GM23338 (cell line): ENCODE measurements around the gene SLC25A34.

Experiments
- CREB1 ChIP-seq: fragments of 250-450 bp; sonication (Bioruptor Pico); IDR thresholded peaks from 2 replicates; pipeline ENCODE4 v1.5.0; 2020; ENCODE audit warnings: low read depth, mild to moderate bottlenecking, moderate library complexity
- CTCF ChIP-seq, 2 experiments: fragments of 200-600 bp in 1 of 2; sonication (generic) in 1 of 2; conservative IDR thresholded peaks; 2 replicates each; pipeline versions ENCODE4 v1.5.1 to v1.6.1; 2016 to 2017; ENCODE audit warnings: antibody characterized with exemption in 2 of 2, low read depth in 2 of 2, mild to moderate bottlenecking in 2 of 2, moderate library complexity in 1 of 2
- ETS1 ChIP-seq: IDR thresholded peaks from 2 replicates; pipeline ENCODE4 v1.6.1; 2016; ENCODE audit warnings: antibody characterized with exemption
- EZH2 ChIP-seq: fragments of 200-600 bp; sonication (generic); IDR thresholded peaks from one replicate; pipeline ENCODE4 v1.8.0; 2017; ENCODE audit warnings: antibody characterized with exemption, mild to moderate bottlenecking, low read depth; ENCODE audit not compliant: unreplicated experiment
- EZH2phosphoT487 ChIP-seq: fragments of 200-600 bp; sonication (generic); IDR thresholded peaks from one replicate; pipeline ENCODE4 v1.8.1; 2018; ENCODE audit warnings: antibody characterized with exemption; ENCODE audit not compliant: unreplicated experiment
- JUNB ChIP-seq: IDR thresholded peaks from one replicate; pipeline ENCODE4 v1.6.1; 2016; ENCODE audit warnings: antibody characterized with exemption; ENCODE audit not compliant: unreplicated experiment
- NANOG ChIP-seq: IDR thresholded peaks from 2 replicates; pipeline ENCODE4 v1.6.1; 2016; ENCODE audit warnings: antibody characterized with exemption, borderline replicate concordance
- POLR2AphosphoS5 ChIP-seq: IDR thresholded peaks from 2 replicates; pipeline ENCODE4 v1.6.1; 2016; ENCODE audit warnings: antibody characterized with exemption, low read depth
- REST ChIP-seq: IDR thresholded peaks from one replicate; pipeline ENCODE4 v1.6.1; 2018; ENCODE audit warnings: antibody characterized with exemption; ENCODE audit not compliant: unreplicated experiment
- STAT1 ChIP-seq: IDR thresholded peaks from one replicate; pipeline ENCODE4 v1.6.1; 2016; ENCODE audit warnings: antibody characterized with exemption; ENCODE audit not compliant: unreplicated experiment
- ZNF114 ChIP-seq: fragments of 250-450 bp; sonication (Bioruptor Pico); IDR thresholded peaks from 2 replicates; pipeline ENCODE4 v1.5.0; 2020; ENCODE audit warnings: mild to moderate bottlenecking, moderate library complexity
- ZNF331 ChIP-seq: fragments of 250-450 bp; sonication (Bioruptor Pico); IDR thresholded peaks from 2 replicates; pipeline ENCODE4 v1.5.0; 2020; ENCODE audit warnings: low read depth, mild to moderate bottlenecking, moderate library complexity
- ZNF462 ChIP-seq: fragments of 250-450 bp; sonication (Bioruptor Pico); IDR thresholded peaks from 2 replicates; pipeline ENCODE4 v1.5.0; 2020; ENCODE audit warnings: mild to moderate bottlenecking, moderate library complexity

GRCh38 chr1:15727424-15727823, 8.6 kb upstream of the SLC25A34 start:
- no peak for TF ChIP-seq CTCF (conservative IDR thresholded peaks at IDR 0.05; ENCODE audit: low read depth in 2 of 2)
- no peak for TF ChIP-seq JUNB
- TF ChIP-seq EZH2, result no peak
- TF ChIP-seq REST, result no peak
- no peak for TF ChIP-seq POLR2AphosphoS5
- no peak for TF ChIP-seq CREB1 (CRISPR knock-in tag)
- no peak for TF ChIP-seq ZNF114 (CRISPR knock-in tag)
- no peak for TF ChIP-seq EZH2phosphoT487
- no peak for TF ChIP-seq NANOG
- no peak for TF ChIP-seq ETS1
- no peak for TF ChIP-seq ZNF331
- no peak for TF ChIP-seq STAT1
- TF ChIP-seq ZNF462 (CRISPR knock-in tag), result no peak
